Cardiac septum (tissue), 1 donor: ENCODE data around the gene MPL. TPM values are rescaled to one million over a fixed set of nuclear protein-coding genes. Genes with fewer than 3 reads are reported as not detected.
A peak's percentile ranks its signal among the peaks of the same experiment; 100 is the strongest.

Source experiments
- DNase-seq: peaks from one replicate; pipeline ENCODE4 v3.0.0-alpha.2; 2020; ENCODE audit warnings: low spot score
- intact Hi-C: fragments of 100-400 bp; cut with DNase I; formaldehyde crosslinking; loops from one replicate; pipeline ENCODE4 v1.14.0; 2022
- total RNA-seq: library from RNA; stranded (reverse); fragmentation: NEBNext Ultra II Directional; extraction: Animal tissue kit (Norgen Biotek cat#: 25700); gene quantifications from one replicate; pipeline ENCODE4 v1.2.1, GENCODE V29; 2021
- donor health status: DM: no; HTN: no; CAD: no.

Gene MPL
- total RNA-seq, 1 donor from 2014 or later = 1.6 TPM

DNA sequence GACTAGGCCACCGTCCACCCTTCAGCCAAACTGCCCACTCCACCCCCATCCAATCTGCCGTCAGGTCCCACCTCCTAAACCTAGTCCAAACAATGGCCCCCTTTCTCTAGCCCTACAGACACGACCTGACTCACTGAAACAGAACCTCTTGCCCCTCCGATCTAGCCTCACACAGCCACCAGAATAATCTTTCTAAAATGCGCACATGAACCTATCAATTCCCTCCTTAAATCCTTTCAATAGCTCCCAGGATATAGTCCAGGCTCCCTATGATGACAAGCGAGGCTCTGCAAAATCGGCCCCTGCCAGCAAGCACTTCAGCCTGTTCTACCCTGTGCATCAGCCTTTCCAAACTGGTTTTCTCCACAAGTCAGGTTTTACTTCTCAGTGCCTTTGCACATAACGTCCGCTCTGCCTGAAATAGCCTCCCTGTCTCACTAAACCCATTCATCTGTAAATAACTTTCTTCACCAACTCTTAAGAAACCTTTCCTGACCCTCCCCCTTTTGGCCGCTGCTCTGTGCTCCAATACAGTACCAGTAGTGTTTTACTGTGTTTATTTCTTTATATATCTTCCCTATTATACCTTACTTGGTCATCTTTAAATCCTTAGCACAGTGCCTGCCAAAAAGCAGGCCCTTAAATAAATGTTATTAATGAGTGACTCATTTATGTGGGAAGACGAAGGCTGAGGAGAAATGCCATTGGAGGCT lies 12.1 kb downstream of the MPL start:
- peak; percentile 74 for DNase-seq

DNA sequence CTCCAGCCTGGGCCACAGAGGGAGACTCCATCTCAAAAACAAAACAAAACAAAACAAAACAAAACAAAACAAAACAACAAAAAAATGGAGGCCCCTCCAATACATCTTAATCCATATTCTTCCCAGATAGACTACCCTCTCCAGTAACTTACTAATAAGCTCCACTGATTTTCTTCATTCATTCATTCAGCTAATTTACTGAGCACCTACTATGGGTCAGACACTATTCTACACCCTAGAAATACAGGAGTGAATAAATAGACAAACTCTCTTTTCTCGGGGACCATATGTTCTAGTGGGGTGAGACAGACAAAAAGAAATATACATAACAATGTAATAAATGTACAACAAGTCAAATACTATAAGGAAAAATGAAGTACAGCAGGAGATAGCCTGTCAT lies 13.4 kb downstream of the MPL start:
- DNase-seq = no peak
- intact Hi-C loops = no loop called here

More for the DNA sequence above, 12.1 kb downstream of the MPL start:
- intact Hi-C loops = no loop called here

- intact Hi-C loops = no loop called here
- peak; percentile 60 for DNase-seq
These were observed 14.1 kb downstream of the MPL start for GRCh38 chr1:43351421-43352350.

GRCh38 chr1:43352351-43352705 lies 14.7 kb downstream of the MPL start:
- intact Hi-C loops = no loop called here
- DNase-seq = peak; percentile 53

DNA sequence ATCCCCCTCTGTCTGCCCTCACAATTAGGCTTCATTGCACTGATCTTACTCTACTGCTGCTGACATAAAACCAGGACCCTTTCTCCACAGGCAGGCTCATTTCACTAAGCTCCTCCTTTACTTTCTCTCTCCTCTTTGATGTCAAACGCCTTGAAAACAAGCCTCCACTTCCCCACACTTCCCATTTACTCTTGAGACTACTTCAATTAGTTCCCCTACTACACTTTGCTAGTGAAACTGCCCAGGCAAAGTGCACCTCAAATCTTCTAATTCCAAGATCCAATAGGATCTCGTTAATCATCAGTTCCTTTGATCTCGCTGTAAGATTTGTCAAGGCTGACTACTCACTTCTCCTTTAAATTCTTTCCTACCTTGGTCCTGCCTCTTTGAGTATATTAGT lies 15.3 kb downstream of the MPL start:
- peak; percentile 43 for DNase-seq
- intact Hi-C loops = no loop called here

- DNase-seq = no peak
- intact Hi-C loops = no loop called here
These were observed 16.9 kb downstream of the MPL start for GRCh38 chr1:43354471-43354870.

DNA sequence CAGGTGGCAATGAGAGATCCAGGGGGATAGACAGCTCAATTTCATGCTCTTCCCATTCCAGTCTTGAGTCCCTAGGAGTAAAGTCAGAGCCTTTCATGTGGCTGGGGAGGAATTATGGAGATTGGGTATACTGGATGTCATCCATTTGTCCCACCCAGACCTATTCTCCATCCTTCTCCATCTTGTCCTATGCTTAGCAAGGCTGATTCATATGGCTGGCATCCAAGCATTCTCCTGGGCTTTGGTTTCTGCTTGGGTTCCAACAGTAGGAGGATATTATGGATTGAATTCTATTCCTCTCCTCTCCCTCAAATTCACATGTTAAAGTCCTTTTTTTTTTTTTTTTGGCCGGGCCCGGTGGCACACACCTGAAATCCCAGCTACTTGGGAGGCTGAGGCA lies 17.3 kb downstream of the MPL start:
- DNase-seq = peak; percentile 12
- intact Hi-C loops = loop anchor here (5.0 kb wide), 1 partner anchor 118 kb away; no protein-coding TSS in a partner anchor

DNA sequence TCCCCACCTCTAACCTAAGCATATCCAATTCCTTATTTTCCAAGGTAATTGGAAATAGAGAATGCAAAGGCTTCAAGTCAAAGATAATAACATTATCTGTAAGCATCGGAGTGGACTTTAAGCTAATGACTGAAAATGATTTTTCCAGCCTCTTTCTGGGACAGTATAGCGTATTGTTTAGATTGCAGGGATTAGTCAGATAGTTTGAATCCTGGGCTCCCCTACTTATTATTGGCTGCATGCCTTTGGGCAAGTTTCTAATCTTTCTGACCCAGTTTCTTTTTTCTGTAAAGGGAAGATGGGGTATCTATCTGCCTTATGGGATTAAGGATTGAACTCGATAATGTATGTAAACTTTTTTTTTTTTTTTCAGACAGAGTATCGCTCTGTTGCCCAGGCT lies 19.6 kb downstream of the MPL start:
- no peak for DNase-seq
- intact Hi-C loops = loop anchor here (5.0 kb wide), 1 partner anchor 120 kb away; no protein-coding TSS in a partner anchor

GRCh38 chr1:43358121-43358745 lies 20.6 kb downstream of the MPL start:
- intact Hi-C loops = loop anchor here (5.0 kb wide), 1 partner anchor 121 kb away; no protein-coding TSS in a partner anchor
- no peak for DNase-seq

DNA sequence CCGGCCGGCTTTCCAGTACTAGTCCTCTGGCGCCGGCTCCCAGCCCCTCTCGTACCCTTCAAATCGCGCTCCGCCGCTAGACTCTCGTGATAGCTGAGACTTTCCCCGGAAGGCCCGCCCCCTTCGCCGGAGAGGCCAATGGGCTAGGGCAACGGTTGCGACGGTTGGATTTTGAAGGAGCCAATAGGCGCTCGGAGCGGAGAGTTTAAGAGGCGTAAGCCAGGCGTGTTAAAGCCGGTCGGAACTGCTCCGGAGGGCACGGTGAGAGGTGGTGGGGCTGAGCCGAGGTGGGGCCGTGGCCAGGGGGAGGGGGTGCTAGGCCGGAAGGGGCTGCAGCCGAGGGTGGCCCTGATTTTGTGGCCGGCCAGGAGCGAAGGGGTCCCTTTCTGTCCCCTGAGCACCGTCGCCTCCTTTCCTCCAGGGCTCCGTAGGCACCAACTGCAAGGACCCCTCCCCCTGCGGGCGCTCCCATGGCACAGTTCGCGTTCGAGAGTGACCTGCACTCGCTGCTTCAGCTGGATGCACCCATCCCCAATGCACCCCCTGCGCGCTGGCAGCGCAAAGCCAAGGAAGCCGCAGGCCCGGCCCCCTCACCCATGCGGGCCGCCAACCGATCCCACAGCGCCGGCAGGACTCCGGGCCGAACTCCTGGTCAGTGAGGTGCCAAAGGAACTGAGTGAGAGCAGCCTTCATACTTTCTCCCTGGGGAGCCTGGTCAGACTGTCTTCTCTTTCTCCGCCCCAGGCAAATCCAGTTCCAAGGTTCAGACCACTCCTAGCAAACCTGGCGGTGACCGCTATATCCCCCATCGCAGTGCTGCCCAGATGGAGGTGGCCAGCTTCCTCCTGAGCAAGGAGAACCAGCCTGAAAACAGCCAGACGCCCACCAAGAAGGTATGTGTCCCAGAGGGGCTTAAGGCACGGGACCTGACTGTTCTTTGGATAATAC lies 21.4 kb downstream of the MPL start, which contains the start of gene CDC20:
TSS of gene CDC20 (plus strand) at position 236 of the 948 bp plus-strand sequence. CDS start at position 471, 235 bp downstream.
- intact Hi-C loops = loop anchor here (5.0 kb wide), 1 partner anchor 122 kb away; no protein-coding TSS in a partner anchor
- peak; percentile 99 for DNase-seq

DNA sequence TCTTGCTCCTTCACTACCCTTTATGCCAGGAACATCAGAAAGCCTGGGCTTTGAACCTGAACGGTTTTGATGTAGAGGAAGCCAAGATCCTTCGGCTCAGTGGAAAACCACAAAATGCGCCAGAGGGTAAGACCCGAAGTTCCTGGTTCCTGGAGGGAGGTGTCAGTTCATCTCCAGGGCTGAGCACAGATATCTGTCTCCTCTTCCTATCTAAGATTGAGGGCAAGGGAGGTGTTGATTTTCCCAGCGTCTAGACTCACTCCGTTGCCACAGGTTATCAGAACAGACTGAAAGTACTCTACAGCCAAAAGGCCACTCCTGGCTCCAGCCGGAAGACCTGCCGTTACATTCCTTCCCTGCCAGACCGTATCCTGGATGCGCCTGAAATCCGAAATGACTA lies 22.1 kb downstream of the MPL start:
- no peak for DNase-seq
- intact Hi-C loops = loop anchor here (5.0 kb wide), 1 partner anchor 122 kb away; no protein-coding TSS in a partner anchor

- intact Hi-C loops = no loop called here
These were observed 23.0 kb downstream of the MPL start for GRCh38 chr1:43360616-43361015.

DNA sequence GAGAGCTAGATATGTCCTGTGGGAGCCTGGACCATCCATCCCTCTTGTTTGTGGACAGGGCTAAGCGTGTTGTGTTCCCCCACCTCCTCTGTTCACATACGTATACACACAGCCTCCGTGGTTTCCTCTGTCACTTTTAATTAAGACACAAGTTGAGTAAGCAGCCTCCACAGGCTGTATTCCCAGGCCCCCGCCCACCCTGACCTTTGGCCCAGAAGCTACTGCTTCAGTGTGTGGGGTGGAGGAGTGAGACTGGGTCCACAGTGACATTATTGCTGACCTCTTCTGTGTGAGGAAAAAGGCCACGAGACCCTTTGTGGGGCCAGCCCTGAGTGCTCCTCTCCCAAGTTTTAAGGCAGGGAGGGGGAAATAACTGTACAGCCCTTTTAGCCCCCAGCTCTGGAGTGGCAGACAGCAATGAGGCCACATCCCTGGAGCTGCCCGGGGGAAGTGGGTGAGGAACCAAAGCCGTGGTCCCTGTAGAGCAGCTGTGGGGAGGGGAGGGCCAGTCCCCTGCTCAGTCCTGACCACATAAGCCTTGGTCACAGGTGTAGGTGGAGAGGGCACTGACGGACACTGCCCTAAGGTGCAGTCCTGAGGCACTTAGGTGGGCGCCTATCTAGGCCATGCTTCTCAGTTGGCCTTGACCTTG lies 25.8 kb downstream of the MPL start:
- DNase-seq = no peak
- intact Hi-C loops = no loop called here

More at GRCh38 chr1:43360616-43361015, 23.0 kb downstream of the MPL start:
- DNase-seq = no peak

DNA sequence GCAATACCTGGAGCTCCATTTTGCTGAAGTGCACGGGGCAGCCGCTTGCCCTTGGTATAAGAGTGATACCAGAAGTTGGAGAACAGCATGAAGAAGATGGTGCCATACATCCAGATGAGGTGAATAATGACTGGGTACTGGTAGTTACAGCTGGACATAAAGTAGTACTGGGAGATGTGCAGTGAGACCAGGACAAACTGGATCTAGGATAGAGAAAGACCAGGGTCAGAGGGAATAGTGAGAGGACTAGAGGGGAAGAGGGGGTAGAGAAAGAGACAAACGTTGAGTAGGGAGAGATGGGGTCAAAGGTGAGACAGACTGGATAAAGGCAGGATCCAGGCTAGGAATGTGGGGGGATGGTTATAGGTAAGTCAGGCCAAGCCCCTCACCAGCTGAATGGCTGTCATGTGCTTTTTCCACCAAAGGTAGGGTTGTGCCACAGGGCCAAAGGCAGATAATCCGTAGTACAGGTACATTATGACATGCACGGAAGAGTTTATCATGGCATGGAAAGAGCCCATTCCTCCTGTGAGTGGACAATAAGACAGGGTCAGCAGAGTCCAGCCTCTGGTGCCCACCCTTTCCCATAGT lies 26.4 kb downstream of the MPL start:
- no peak for DNase-seq
- intact Hi-C loops = no loop called here

- DNase-seq = no peak
- intact Hi-C loops = loop anchor here (5.0 kb wide), 1 partner anchor 87 kb away; the partner anchor contains the start of gene HYI
These were observed 28.1 kb downstream of the MPL start for GRCh38 chr1:43365678-43366077.

- intact Hi-C loops = loop anchor here (5.0 kb wide), 1 partner anchor 86 kb away; the partner anchor contains the start of gene HYI
- DNase-seq = no peak
These were observed 28.6 kb downstream of the MPL start for GRCh38 chr1:43366179-43366578.

GRCh38 chr1:43366601-43367025 lies 29.0 kb downstream of the MPL start:
- intact Hi-C loops = loop anchor here (5.0 kb wide), 1 partner anchor 86 kb away; the partner anchor contains the start of gene HYI
- DNase-seq = no peak
